Fibroblast of pulmonary artery (primary cell): ENCODE results near the gene VANGL1.

Experiments
- DNase-seq: peaks from one replicate; pipeline ENCODE4 v3.0.0-alpha.2; 2010; ENCODE audit warnings: low read depth
- H3K4me3 ChIP-seq: replicated peaks from 2 replicates; pipeline ENCODE4 v1.5.1; 2011; ENCODE audit warnings: low read depth, mild to moderate bottlenecking, control low read depth, low read length, moderate library complexity
- CTCF ChIP-seq: IDR thresholded peaks from 2 replicates; pipeline ENCODE4 v1.5.1; 2011; ENCODE audit warnings: mild to moderate bottlenecking, control low read depth, low read length, inconsistent platforms; ENCODE audit errors: missing control alignments

Gene VANGL1

GRCh38 chr1:115604508-115604907, 37.3 kb upstream of the VANGL1 start:
- no peak overlapping the region for H3K4me3 ChIP-seq
- TF ChIP-seq CTCF = no peak
- DNase-seq = no peak

DNA sequence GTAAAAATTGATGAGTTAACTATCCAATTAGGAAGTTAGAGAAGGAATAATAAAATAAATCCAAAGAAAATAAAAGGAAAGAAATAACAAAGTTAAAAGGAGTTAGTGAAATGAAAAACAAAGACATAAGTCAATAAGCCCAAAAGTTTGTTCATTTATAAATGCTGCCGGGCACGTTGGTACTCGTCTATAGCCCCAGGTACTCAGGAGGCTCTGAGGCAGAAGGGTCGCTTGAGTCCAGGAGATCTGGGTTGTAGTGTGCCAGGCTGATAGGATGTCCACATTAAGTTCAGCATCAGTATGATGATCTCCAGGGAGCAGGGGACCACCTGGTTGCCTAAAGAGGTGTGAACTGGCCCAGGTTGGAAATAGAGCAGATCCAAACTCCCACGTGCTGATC, 35.5 kb upstream of the VANGL1 start:
- DNase-seq = no peak
- no peak for TF ChIP-seq CTCF
- H3K4me3 ChIP-seq = no peak overlapping the region

DNA sequence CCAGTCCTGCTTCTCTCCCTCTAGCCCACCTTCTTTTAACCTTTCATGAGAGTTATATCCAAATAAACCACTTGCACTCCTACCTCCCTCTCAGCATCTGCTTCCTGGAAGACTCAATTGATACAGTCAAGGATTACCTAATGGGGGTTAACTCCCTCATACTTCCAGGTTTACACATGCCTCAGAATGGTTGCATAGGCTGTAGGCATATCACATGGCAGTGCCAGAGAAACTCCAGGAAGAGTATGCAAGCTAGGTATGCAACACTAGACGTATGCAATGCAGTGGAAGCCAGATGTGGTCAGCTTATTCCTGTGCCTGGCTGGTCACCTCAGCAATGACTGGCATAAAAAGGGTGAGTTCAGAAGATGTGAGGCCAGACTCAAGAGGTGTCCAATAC, 32.7 kb upstream of the VANGL1 start:
- H3K4me3 ChIP-seq = no peak overlapping the region
- no peak for DNase-seq
- no peak for TF ChIP-seq CTCF

- no peak overlapping the region for H3K4me3 ChIP-seq
- no peak for DNase-seq
- no peak for TF ChIP-seq CTCF
Observed at GRCh38 chr1:115613767-115614166, 28.0 kb upstream of the VANGL1 start.

DNA sequence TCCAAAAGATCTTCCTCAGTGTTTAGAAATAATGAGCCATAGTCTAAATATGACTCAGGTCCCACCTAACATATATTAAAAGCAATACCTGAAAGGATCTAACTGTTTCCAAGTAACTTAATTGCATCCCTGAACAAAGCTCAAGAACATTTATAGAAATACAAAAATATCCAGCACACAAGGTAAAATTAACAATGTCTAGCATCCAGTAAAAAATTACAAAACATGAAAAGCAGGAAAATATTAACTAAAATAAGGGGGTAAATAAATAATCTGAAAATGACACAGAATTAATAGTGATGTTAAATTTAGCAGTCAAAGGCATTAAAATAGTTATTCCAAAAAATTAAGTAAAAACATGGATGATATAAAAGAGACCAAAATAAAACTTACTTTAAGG, 21.3 kb upstream of the VANGL1 start:
- no peak for TF ChIP-seq CTCF
- DNase-seq = no peak
- no peak overlapping the region for H3K4me3 ChIP-seq

- no peak overlapping the region for H3K4me3 ChIP-seq
- no peak for DNase-seq
- no peak for TF ChIP-seq CTCF
Observed at GRCh38 chr1:115620950-115621349, 20.8 kb upstream of the VANGL1 start.

DNA sequence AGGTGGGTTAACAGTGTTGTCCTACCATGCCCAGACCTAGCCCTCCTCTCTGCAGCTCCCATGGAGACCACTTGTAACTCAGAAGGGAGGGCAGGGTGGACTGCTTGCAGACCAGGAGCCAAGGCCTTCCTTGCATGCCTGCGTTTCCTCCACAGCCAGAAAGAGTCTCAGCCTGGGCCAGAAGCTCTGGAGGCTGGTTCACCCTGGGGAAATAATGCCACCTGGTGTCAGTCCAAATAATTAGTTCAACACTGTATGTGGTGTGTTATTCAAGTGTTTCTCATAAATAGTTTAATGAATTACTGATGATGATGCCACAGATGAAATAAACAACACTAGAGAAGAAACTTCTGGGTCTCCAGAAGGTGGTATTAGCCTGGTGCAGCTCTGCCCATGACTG, 16.9 kb upstream of the VANGL1 start:
- no peak overlapping the region for H3K4me3 ChIP-seq
- TF ChIP-seq CTCF = no peak
- no peak for DNase-seq
